HG03571 (cell line): Measurements from ENCODE around the gene PSD4.
A peak's percentile ranks its signal among the peaks of the same experiment; 100 is the strongest.

Experiments used
- ATAC-seq: cut with Tn5 transposase; IDR thresholded peaks from one replicate; pipeline ENCODE4 v1.9.1; 2021; ENCODE audit not compliant: unreplicated experiment

Gene PSD4

GRCh38 chr2:113141451-113141850, 32.3 kb upstream of the PSD4 start:
- ATAC-seq: no peak

DNA sequence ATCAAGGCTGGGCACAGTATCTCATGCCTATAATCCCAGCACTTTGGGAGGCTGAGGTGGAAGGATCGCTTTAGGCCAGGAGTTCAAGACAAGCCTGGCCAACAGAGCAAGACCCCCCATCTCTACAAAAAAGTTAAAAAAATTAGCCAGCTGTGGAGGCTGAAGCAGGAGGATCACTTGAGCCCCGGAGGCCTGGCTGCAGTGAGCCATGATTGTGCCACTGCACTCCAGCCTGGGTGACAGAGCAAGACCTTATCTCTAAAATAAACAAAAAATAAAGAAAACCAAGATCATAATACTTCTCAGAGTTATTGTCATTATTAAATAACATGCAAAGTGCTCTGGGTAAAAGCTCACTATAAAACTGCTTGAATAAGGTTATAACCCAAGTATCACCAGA, 31.5 kb upstream of the PSD4 start:
- no peak for ATAC-seq

- ATAC-seq: no peak
Measured at GRCh38 chr2:113144259-113144658, 29.5 kb upstream of the PSD4 start.

- peak; percentile 62 for ATAC-seq
Measured at GRCh38 chr2:113148606-113149552, 24.9 kb upstream of the PSD4 start.

DNA sequence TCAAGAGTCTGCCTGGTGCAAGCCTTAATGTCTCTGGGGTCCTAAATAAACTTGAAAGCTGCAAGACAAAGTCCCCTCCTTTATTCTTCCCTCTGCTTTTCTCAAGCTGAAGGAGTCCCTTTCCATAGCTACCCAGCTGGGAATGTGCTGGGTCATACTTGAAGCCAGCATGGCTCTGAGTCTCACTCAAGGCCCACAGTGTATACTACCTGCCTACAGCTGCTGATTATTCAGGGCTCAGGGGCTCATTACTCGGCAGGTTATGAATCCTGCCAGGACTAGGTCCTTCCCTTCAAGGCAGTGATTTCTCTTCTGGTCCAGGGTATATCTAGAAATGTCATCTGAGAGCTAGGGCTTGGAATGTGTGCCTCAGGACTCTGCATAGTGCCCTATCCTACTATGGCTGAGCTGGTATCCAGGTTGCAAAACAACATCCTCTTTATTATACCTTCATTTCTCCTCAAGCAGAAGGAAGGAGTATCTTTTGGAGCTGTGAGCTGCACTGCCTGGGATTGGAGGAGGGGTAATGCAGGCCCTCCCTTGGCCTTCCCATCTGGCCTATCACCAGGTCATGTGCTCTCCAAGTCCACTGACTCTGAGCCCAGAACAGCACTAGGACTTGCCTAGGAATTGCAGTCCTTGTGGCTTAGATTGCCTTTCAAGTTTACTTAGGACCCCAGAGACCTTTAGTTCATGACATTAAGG, 24.1 kb upstream of the PSD4 start:
- no peak for ATAC-seq

- no peak for ATAC-seq
Measured at GRCh38 chr2:113150258-113150601, 23.5 kb upstream of the PSD4 start.

GRCh38 chr2:113155331-113155730, 18.4 kb upstream of the PSD4 start:
- ATAC-seq: no peak

DNA sequence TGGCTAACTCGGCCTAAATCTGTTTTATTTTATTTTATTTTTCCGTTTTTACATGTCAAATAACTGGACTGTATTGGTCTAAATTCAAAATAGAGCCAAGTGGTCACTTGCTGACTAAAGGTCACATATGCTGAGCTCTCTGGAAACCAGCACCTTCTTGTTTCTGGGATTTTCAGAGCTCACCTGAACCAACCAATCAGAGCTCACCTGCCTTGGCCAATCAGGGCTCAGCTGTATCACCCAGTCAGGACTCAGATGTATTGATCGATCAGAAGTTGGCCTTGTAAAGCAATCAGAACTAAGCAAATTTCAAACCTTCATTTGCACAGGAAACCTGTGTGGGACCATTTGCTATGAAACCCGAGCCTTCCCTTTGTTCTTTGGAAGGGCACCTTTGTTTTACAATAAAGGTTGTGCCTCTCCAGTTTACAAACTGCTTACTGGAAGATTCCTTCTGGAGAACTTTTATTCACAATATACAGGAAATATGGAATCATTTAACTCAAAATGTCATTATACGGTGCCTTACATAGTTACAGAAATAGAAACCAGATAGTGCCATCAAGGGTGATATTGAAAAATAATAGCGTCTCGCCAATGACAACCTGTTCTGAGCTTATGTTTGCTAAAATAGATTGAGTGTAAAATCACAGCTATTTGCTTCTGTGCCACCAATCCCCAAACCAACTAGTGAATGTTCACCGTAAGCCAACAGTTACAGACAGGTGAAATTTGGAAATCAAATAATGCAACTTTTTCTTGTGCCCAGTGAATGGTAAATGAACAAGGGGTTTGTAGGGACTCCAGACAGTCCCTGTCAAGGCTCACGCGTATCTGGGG, 17.3 kb upstream of the PSD4 start:
- ATAC-seq: no peak

- ATAC-seq: peak; percentile 59
Measured at GRCh38 chr2:113157118-113157896, 16.5 kb upstream of the PSD4 start.

- no peak for ATAC-seq
Measured at GRCh38 chr2:113157897-113158753, 15.6 kb upstream of the PSD4 start.

GRCh38 chr2:113158884-113159553, 14.8 kb upstream of the PSD4 start:
- ATAC-seq: no peak

DNA sequence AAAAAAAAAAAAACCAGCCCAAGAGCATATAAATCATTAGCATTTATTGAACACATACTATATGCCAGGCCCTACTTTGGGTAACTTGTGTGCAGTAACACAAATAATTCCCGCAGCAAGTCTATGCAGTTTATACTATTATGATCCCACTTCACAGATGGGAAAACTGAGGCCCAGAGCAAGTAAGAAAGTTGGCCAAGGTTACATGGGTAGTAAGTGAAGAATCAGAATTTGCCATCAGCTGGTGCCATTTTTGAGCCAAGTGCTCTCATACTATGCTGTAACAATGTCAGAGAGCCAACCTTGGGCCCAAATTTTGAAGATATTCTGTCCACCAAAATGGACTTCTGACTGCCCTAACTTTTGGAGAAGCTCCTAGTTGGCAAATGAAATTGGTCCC, 13.5 kb upstream of the PSD4 start:
- ATAC-seq: no peak

GRCh38 chr2:113160962-113161361, 12.8 kb upstream of the PSD4 start:
- ATAC-seq: no peak

DNA sequence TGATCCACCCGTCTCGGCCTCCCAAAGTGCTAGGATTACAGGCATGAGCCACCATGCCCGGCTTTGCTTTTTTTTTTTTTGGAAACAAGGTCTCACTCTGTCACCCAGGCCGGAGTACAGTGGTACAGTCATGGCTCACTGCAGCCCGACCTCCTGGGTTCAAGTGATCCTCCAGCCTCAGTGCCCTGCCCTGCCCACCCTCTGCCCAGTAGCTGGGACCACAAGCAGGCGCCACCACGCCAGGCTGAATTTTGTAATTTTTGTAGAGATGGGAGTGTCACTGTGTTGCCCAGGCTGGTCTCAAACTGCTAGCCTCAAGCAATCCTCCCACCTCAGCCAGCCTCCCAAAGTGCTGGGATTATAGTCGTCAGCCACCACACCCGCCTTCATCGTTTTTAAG, 11.6 kb upstream of the PSD4 start:
- ATAC-seq: no peak

DNA sequence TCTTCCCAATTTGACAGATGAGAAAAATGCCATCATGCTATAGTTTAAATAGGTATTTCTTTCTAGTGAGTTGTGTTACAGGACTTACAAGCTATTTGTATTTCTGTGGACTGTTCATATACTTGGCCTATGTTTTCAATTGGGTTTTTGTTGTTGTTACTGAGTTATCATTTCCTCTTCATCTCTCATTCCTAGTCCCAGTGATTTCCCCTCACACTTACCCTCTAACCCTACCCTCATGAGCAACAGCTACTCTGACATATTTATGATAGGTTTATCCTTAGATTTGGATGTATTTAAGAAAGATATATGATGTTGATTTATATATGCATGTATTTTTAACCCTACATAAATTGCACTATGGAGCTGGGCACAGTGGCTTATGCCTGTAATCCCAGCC, 10.9 kb upstream of the PSD4 start:
- ATAC-seq: no peak

DNA sequence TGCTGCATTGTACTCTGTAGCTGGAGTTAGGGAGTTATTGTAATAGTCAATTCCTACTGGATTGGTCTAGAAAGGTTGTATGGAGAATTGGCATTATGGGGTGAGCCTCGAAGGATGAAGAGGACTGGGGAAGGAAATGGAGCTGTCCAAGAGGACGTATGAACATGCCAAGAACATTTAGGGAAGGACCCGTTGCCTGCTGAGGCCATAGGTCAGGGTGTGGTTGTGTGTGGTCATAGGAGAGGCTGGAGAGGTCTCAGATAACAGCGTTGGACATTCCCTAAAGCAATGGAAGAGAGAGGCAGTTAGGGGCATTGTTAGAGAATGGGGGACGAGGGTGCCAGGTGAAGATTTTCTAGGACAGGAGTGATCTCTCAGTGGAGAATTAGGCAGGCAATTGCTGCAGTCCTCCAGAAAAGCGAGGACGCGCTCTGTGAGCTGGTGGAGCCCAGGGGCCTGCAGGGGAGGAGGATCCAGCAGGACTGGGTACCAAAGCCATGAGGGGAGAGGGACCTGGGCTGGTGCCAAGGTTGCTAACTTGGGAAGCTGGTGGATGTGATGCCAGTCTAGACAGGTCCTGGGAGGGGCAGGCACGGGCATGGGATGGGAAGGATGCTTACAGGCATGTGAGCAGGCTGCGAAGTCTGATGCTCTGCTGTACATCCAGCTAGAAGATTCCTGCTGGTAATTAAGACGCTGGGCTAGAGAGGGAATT, 9.4 kb upstream of the PSD4 start:
- ATAC-seq: no peak

- no peak for ATAC-seq
Measured at GRCh38 chr2:113164930-113165585, 8.7 kb upstream of the PSD4 start.

GRCh38 chr2:113166187-113166645, 7.6 kb upstream of the PSD4 start:
- ATAC-seq: no peak
